ENCODE measurements around the gene SLC6A11. TPM values are rescaled to one million over a fixed set of nuclear protein-coding genes. Genes with fewer than 3 reads are reported as not detected.

The SLC6A11 gene
- total and polyA plus RNA-seq, 2 donors (not counting 3 experiments of a cell fraction or from before 2014, with no cell fraction given) = not detected

GRCh38 chr3:10779293-10779805 lies 36.7 kb upstream of the SLC6A11 start:
- Histone ChIP-seq H3K27ac (ENCODE audit: insufficient read depth, low read depth, low read length) (no peak overlapping the region), H3K9me3 (replicated peaks; ENCODE audit: control insufficient read depth, insufficient read depth, low read length) (no peaks in the 10 kb centered on the region), H3K4me3 (replicated peaks in 1 of 3; ENCODE audit: insufficient read depth in 1 of 3, low read depth in 1 of 3, low read length in 3 of 3) (no peak overlapping the region), H3K79me2 (ENCODE audit: control insufficient read depth, insufficient read depth, low read length) (no peaks in the 10 kb centered on the region), H3K4me2 (ENCODE audit: insufficient read depth, low read length) (no peak overlapping the region), H3K36me3 (ENCODE audit: control insufficient read depth in 2 of 2, extremely low read depth in 1 of 2, insufficient read depth in 2 of 2, low read length in 2 of 2) (no peaks in the 10 kb centered on the region), H4K20me1 (replicated peaks; ENCODE audit: control insufficient read depth, extremely low read depth, insufficient read depth, low read length) (no peaks in the 10 kb centered on the region), H3K9ac (replicated peaks; ENCODE audit: extremely low read depth, insufficient read depth, low read length) (no peak overlapping the region), H3K4me1 (ENCODE audit: control insufficient read depth, extremely low read depth, insufficient read depth, low read length) (peaks cover 3% of the 10 kb centered on the region), H3K27me3 (ENCODE audit: control insufficient read depth in 2 of 2, insufficient read depth in 2 of 2, low read length in 2 of 2) (no peaks in the 10 kb centered on the region), H2AFZ (ENCODE audit: low read depth, low read length) (no peak overlapping the region), H3K9me1 (replicated peaks; ENCODE audit: control insufficient read depth, extremely low read depth, insufficient read depth, low read length) (no peaks in the 10 kb centered on the region)
- ChIA-PET POLR2A (no interaction called here), CTCF (no interaction called here)
- intact Hi-C loops (cut with micrococcal nuclease) = no loop called here
- dilution Hi-C loops (cut with MboI; ENCODE audit: extremely low pct_ligation_motif_present, low sequenced_read_pairs) = no loop called here
- BruUV-seq (replicated peaks) = no TSS peak
- DNase-seq (ENCODE audit: low read depth, low spot score) = no peak
- no peak for TF ChIP-seq GATA2 (IDR thresholded peaks at IDR 0.05; ENCODE audit: insufficient read depth, insufficient read length, low read depth, low read length)
- no peak for TF ChIP-seq EZH2 (IDR thresholded peaks at IDR 0.05; ENCODE audit: borderline replicate concordance, low read depth, low read length, severe bottlenecking)
- no peak for TF ChIP-seq CTCF (IDR thresholded peaks at IDR 0.05; ENCODE audit: extremely low read depth in 1 of 2, insufficient read depth in 1 of 2, low read depth in 1 of 2, low read length in 2 of 2)
- TF ChIP-seq POLR2A (IDR thresholded peaks at IDR 0.05; ENCODE audit: low read depth, low read length) = no peak
- no peak for TF ChIP-seq MYC (IDR thresholded peaks at IDR 0.05; ENCODE audit: low read depth, low read length)
- no peak for TF ChIP-seq POLR2AphosphoS5 (IDR thresholded peaks at IDR 0.05; ENCODE audit: insufficient read depth, low read depth, low read length)
- TF ChIP-seq, protein P1, sequence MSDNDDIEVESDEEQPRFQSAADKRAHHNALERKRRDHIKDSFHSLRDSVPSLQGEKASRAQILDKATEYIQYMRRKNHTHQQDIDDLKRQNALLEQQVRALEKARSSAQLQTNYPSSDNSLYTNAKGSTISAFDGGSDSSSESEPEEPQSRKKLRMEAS (IDR thresholded peaks at IDR 0.05; ENCODE audit: insufficient read depth, insufficient read length) = no peak
- no peak for TF ChIP-seq FOS (IDR thresholded peaks at IDR 0.05; ENCODE audit: borderline replicate concordance, insufficient read depth, low read length)
- FAIRE-seq = no peak
